Astrocyte (in vitro differentiated cells and primary cell): Measurements from ENCODE around the gene ITIH2. TPM values are rescaled to one million over a fixed set of nuclear protein-coding genes. Genes with fewer than 3 reads are reported as not detected.

Source experiments
- DNase-seq: peaks from one replicate; pipeline ENCODE4 v3.0.0-alpha.2; 2010; ENCODE audit warnings: low read depth
- FAIRE-seq: peaks from 2 replicates; lab custom pipeline; 2011; peaks lifted over from hg19 to GRCh38; lab: Jason Lieb, UNC
- H2AFZ ChIP-seq: 2 replicates; pipeline ENCODE4 v1.6.0; 2012; ENCODE audit warnings: low read depth, low read length, inconsistent platforms
- H3K27ac ChIP-seq: 2 replicates; pipeline ENCODE4 v1.5.1; 2011; ENCODE audit warnings: low read depth, low read length, inconsistent platforms
- H3K27me3 ChIP-seq: 2 replicates; pipeline ENCODE4 v1.6.0; 2011; ENCODE audit warnings: low read length, inconsistent platforms; ENCODE audit not compliant: insufficient read depth
- H3K36me3 ChIP-seq: 2 replicates; pipeline ENCODE4 v1.5.1; 2011; ENCODE audit warnings: low read length, inconsistent platforms; ENCODE audit not compliant: insufficient read depth
- H3K4me1 ChIP-seq: 2 replicates; pipeline ENCODE4 v1.5.1; 2011; ENCODE audit warnings: low read length, inconsistent platforms; ENCODE audit not compliant: insufficient read depth
- H3K4me2 ChIP-seq: 2 replicates; pipeline ENCODE4 v1.6.0; 2012; ENCODE audit warnings: low read length, inconsistent platforms
- H3K4me3 ChIP-seq: 2 replicates; pipeline ENCODE4 v1.5.1; 2011; ENCODE audit warnings: low read depth, mild to moderate bottlenecking, low read length, inconsistent platforms; ENCODE audit not compliant: insufficient read depth
- H3K79me2 ChIP-seq: 2 replicates; pipeline ENCODE4 v1.6.0; 2012; ENCODE audit warnings: mild to moderate bottlenecking, low read length, inconsistent platforms; ENCODE audit not compliant: insufficient read depth
- H3K9ac ChIP-seq: 2 replicates; pipeline ENCODE4 v1.6.0; 2012; ENCODE audit warnings: mild to moderate bottlenecking, low read length, inconsistent platforms
- H3K9me3 ChIP-seq: 2 replicates; pipeline ENCODE4 v1.5.1; 2012; ENCODE audit warnings: low read depth, mild to moderate bottlenecking, low read length, inconsistent platforms; ENCODE audit not compliant: insufficient read depth
- H4K20me1 ChIP-seq: 2 replicates; pipeline ENCODE4 v1.6.0; 2012; ENCODE audit warnings: low read length, inconsistent platforms; ENCODE audit not compliant: insufficient read depth
- H3K27ac Mint-ChIP-seq: one replicate; pipeline ENCODE4 v1.8.0; 2021; ENCODE audit warnings: mild to moderate bottlenecking, mixed read lengths; ENCODE audit not compliant: unreplicated experiment
- H3K27me3 Mint-ChIP-seq: one replicate; pipeline ENCODE4 v1.8.0; 2021; ENCODE audit warnings: low read depth, mixed read lengths; ENCODE audit not compliant: unreplicated experiment
- H3K36me3 Mint-ChIP-seq: one replicate; pipeline ENCODE4 v1.8.0; 2021; ENCODE audit warnings: low read depth, mixed read lengths; ENCODE audit not compliant: unreplicated experiment
- H3K4me1 Mint-ChIP-seq: one replicate; pipeline ENCODE4 v1.8.0; 2021; ENCODE audit warnings: low read depth, mixed read lengths; ENCODE audit not compliant: unreplicated experiment
- H3K4me3 Mint-ChIP-seq: one replicate; pipeline ENCODE4 v1.8.0; 2021; ENCODE audit warnings: mild to moderate bottlenecking, moderate library complexity, mixed read lengths; ENCODE audit not compliant: unreplicated experiment
- H3K9me3 Mint-ChIP-seq: one replicate; pipeline ENCODE4 v1.8.0; 2021; ENCODE audit warnings: mild to moderate bottlenecking, mixed read lengths; ENCODE audit not compliant: unreplicated experiment
- EZH2 ChIP-seq: IDR thresholded peaks from 2 replicates; pipeline ENCODE4 v1.6.1; 2012; ENCODE audit warnings: mild to moderate bottlenecking, low read length, inconsistent platforms; ENCODE audit not compliant: insufficient read depth
- total RNA-seq: library from RNA; stranded (reverse); gene quantifications from 2 replicates; pipeline ENCODE4 v1.2.1, GENCODE V29; 2021
- TF ChIP-seq, protein P1 (sequence below): IDR thresholded peaks from 2 replicates; pipeline ENCODE4 v1.5.1; 2011; ENCODE audit warnings: low read depth, mild to moderate bottlenecking, inconsistent platforms, low read length, moderate library complexity; ENCODE audit not compliant: insufficient read depth

The ITIH2 gene
- total RNA-seq, 1 donor from 2014 or later = not detected

DNA sequence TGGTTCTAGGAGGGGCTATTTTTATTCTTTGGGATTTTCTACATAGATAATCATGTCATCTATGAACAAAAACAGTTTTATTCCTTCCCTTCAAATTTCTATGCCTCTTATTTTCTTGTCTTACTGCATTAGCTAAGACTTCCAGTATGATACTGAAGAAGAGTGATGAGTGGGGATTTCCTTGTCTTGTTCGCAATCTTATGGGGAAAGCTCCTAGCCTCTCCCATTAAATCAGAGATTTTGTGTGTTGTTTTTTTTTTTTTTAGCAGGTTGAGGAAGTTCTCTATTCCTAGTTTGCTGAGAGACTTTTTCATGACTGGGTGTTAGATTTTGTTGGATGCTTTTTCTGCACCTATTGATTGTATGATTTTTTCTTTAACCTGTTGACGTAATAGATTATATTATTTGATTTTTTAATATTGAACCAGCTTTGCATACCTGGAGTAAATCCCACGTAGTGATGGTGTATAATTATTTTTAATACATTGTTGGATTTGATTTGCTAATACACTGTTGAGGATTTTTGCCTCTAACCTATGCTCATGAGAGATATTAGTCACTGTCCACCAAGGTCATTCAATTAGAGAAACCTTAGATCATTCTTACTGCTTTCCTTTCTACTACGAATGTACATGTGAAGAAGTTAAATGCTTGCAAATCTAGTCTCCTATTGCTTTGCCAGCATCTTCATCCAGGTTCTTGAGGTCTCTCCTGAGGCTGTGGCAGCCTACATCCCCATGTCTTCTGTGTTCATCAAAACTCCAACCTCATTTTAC is 91.3 kb downstream of the ITIH2 start:
- Histone ChIP-seq H3K79me2 (peaks cover 75% of the 10 kb centered on the region), H3K4me3 (no peak overlapping the region), H3K36me3 (peaks cover 12% of the 10 kb centered on the region), H3K9me3 (no peaks in the 10 kb centered on the region), H4K20me1 (peaks cover 46% of the 10 kb centered on the region), H3K4me1 (peaks cover 44% of the 10 kb centered on the region), H3K9ac (no peak overlapping the region), H3K4me2 (no peak overlapping the region), H2AFZ (no peak overlapping the region), H3K27ac (no peak overlapping the region), H3K27me3 (no peaks in the 10 kb centered on the region)
- H3K4me1 Mint-ChIP-seq = peaks cover 55% of the 10 kb centered on the region
- no peak overlapping the region for H3K27ac Mint-ChIP-seq
- TF ChIP-seq EZH2 = no peak
- TF ChIP-seq, protein P1, sequence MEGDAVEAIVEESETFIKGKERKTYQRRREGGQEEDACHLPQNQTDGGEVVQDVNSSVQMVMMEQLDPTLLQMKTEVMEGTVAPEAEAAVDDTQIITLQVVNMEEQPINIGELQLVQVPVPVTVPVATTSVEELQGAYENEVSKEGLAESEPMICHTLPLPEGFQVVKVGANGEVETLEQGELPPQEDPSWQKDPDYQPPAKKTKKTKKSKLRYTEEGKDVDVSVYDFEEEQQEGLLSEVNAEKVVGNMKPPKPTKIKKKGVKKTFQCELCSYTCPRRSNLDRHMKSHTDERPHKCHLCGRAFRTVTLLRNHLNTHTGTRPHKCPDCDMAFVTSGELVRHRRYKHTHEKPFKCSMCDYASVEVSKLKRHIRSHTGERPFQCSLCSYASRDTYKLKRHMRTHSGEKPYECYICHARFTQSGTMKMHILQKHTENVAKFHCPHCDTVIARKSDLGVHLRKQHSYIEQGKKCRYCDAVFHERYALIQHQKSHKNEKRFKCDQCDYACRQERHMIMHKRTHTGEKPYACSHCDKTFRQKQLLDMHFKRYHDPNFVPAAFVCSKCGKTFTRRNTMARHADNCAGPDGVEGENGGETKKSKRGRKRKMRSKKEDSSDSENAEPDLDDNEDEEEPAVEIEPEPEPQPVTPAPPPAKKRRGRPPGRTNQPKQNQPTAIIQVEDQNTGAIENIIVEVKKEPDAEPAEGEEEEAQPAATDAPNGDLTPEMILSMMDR = no peak
- DNase-seq (no peak), FAIRE-seq (no peak)
- H3K27me3 Mint-ChIP-seq = no peaks in the 10 kb centered on the region
- H3K36me3 Mint-ChIP-seq = peaks cover 7% of the 10 kb centered on the region
- H3K9me3 Mint-ChIP-seq = no peaks in the 10 kb centered on the region
- H3K4me3 Mint-ChIP-seq = no peak overlapping the region

DNA sequence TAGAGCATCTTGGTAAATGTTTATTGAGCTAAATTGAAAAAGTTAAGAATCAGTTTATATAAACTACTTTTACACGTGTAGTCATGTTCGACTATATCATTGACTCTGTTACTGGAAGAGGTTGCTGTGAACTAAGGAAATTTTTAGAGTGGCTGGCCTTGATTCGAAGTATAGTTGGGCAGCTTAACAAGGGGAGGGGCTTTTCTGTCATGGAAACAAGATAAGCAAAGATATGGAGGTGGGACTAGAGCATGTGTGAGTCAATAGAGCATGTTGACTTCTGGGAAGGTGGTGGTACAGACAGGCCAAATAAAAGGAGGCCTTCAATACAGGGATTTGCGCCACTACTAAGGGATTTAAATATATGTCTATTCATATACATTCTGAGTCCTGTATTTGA is 92.5 kb downstream of the ITIH2 start:
- Histone ChIP-seq H3K36me3 (peaks cover 18% of the 10 kb centered on the region), H4K20me1 (peaks cover 38% of the 10 kb centered on the region), H3K27me3 (no peaks in the 10 kb centered on the region), H3K9me3 (no peaks in the 10 kb centered on the region), H3K4me3 (no peak overlapping the region), H3K27ac (no peak overlapping the region), H3K79me2 (peaks cover 64% of the 10 kb centered on the region), H2AFZ (no peak overlapping the region), H3K4me1 (peaks cover 39% of the 10 kb centered on the region), H3K9ac (no peak overlapping the region), H3K4me2 (no peak overlapping the region)
- Mint-ChIP-seq H3K27me3 (no peaks in the 10 kb centered on the region), H3K4me1 (peaks cover 52% of the 10 kb centered on the region), H3K4me3 (no peak overlapping the region), H3K9me3 (no peaks in the 10 kb centered on the region), H3K27ac (peak overlapping the region; percentile 66), H3K36me3 (peaks cover 10% of the 10 kb centered on the region)
- TF ChIP-seq EZH2 = no peak
- TF ChIP-seq, protein P1 = no peak
- FAIRE-seq (no peak), DNase-seq (peak; percentile 81)

DNA sequence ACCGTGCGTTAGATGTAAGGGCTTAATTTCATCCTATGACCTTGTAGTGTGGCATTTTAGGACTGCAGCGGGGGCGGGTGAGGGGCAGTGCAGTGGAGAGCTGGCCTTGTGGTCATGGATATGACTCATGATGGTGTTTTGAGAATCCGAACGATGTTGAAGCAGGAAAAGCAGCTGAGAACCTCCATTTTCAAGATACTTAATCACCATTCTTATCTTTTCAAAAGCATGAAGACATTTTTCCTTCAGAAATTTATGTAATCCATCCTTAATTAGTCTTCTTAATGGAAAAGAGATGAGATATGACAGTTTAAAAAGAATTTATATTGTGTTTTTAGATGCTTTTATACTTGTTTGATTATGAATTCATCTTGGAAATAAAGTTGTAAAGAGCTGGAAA is 94.5 kb downstream of the ITIH2 start:
- Histone ChIP-seq H4K20me1 (peaks cover 18% of the 10 kb centered on the region), H3K27ac (peak overlapping the region; percentile 89), H3K36me3 (peaks cover 36% of the 10 kb centered on the region), H3K27me3 (no peaks in the 10 kb centered on the region), H2AFZ (no peak overlapping the region), H3K4me1 (peaks cover 27% of the 10 kb centered on the region), H3K4me3 (no peak overlapping the region), H3K4me2 (peak overlapping the region; percentile 74), H3K79me2 (peaks cover 44% of the 10 kb centered on the region), H3K9me3 (no peaks in the 10 kb centered on the region), H3K9ac (peak overlapping the region; percentile 71)
- Mint-ChIP-seq H3K27me3 (no peaks in the 10 kb centered on the region), H3K27ac (peak overlapping the region; percentile 88), H3K4me1 (peaks cover 40% of the 10 kb centered on the region), H3K36me3 (peaks cover 12% of the 10 kb centered on the region), H3K4me3 (no peak overlapping the region), H3K9me3 (no peaks in the 10 kb centered on the region)
- DNase-seq (peak; percentile 97), FAIRE-seq (peak; percentile 96)
- TF ChIP-seq, protein P1 = no peak
- TF ChIP-seq EZH2 = no peak
